EH (cell line): ENCODE measurements around the gene ALDH8A1.
"Not testable (repeated sequence)": the region's sequence is repeated elsewhere in the genome, so short reads cannot be mapped to it uniquely, and the experiment has no call there.

Source experiments
- DNase-seq: peaks from one replicate; pipeline ENCODE4 v3.0.0-alpha.2; 2015; ENCODE audit warnings: low read depth

ALDH8A1 gene

GRCh38 chr6:134910593-134910935 is 39.3 kb downstream of the ALDH8A1 start:
- DNase-seq: no peak

- DNase-seq: no peak
These were observed 40.0 kb downstream of the ALDH8A1 start for GRCh38 chr6:134909701-134910592.

GRCh38 chr6:134908906-134909516 is 40.9 kb downstream of the ALDH8A1 start:
- peak; percentile 98 for DNase-seq

- DNase-seq: not testable (repeated sequence)
These were observed 45.2 kb downstream of the ALDH8A1 start for GRCh38 chr6:134904731-134905130.

- no peak for DNase-seq
These were observed 46.5 kb downstream of the ALDH8A1 start for GRCh38 chr6:134903448-134903847.

GRCh38 chr6:134902936-134903335 is 47.0 kb downstream of the ALDH8A1 start:
- no peak for DNase-seq

- DNase-seq: peak; percentile 15
These were observed 47.6 kb downstream of the ALDH8A1 start for GRCh38 chr6:134902074-134902861.

GRCh38 chr6:134898575-134898974 is 51.3 kb downstream of the ALDH8A1 start:
- no peak for DNase-seq

GRCh38 chr6:134898166-134898565 is 51.7 kb downstream of the ALDH8A1 start:
- DNase-seq: peak; percentile 37

GRCh38 chr6:134896910-134897309 is 53.0 kb downstream of the ALDH8A1 start:
- no peak for DNase-seq

- no peak for DNase-seq
These were observed 55.1 kb downstream of the ALDH8A1 start for GRCh38 chr6:134894800-134895199.

GRCh38 chr6:134892362-134892761 is 57.5 kb downstream of the ALDH8A1 start:
- DNase-seq: no peak

- no peak for DNase-seq
These were observed 58.3 kb downstream of the ALDH8A1 start for GRCh38 chr6:134891633-134892032.

- DNase-seq: peak; percentile 56
These were observed 61.6 kb downstream of the ALDH8A1 start for GRCh38 chr6:134888316-134888715.

GRCh38 chr6:134884752-134885151 is 65.1 kb downstream of the ALDH8A1 start:
- DNase-seq: no peak

- DNase-seq: no peak
These were observed 66.6 kb downstream of the ALDH8A1 start for GRCh38 chr6:134883314-134883713.

- peak; percentile 62 for DNase-seq
These were observed 67.4 kb downstream of the ALDH8A1 start for GRCh38 chr6:134882426-134883038.

- peak; percentile 72 for DNase-seq
These were observed 69.3 kb downstream of the ALDH8A1 start for GRCh38 chr6:134880487-134881190.

- DNase-seq: peak; percentile 52
These were observed 71.8 kb downstream of the ALDH8A1 start for GRCh38 chr6:134878136-134878535.

- peak; percentile 12 for DNase-seq
These were observed 74.5 kb downstream of the ALDH8A1 start for GRCh38 chr6:134875367-134875766.
